Stomach (tissue), 4 donors: ENCODE measurements around the gene PRKCZ.

Source experiments
- EP300 ChIP-seq: sonication (generic); formaldehyde crosslinking; IDR thresholded peaks from one replicate; pipeline ENCODE4 v1.6.1; 2017; ENCODE audit warnings: antibody characterized with exemption
- POLR2AphosphoS5 ChIP-seq, 3 donors: sonication (generic); formaldehyde crosslinking; IDR thresholded peaks; one replicate each; pipeline ENCODE4 v1.6.1; 2016; ENCODE audit warnings: antibody characterized with exemption in 3 of 3
- TF ChIP-seq, protein P1 (sequence below), 7 experiments: fragments of 450-650 bp in 4 of 7; fragments of 200-600 bp in 3 of 7; sonication (generic) in 3 of 7; IDR thresholded peaks; one replicate each; pipeline ENCODE4 v1.5.1; 2016 to 2019; ENCODE audit warnings: antibody characterized with exemption in 7 of 7, control low read depth in 2 of 7, mild to moderate bottlenecking in 1 of 7

DNA sequence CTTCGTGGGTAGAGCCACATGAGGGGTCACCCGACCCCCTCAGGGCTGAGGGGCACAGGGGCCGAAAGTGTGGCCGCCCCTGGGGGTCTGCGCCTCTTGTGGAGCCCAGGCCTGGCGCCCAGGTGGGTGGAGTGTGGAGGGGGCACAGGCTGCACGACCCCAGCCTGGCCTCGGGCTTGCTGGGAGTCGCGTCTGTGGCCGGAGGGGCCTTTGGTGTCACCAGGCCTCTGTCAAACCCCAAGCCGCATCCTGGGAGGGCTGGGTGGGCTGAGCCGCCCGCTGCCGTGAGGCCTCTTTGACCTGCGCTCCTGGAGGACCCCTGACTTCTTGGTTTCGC, 83.6 kb downstream of the PRKCZ start:
- TF ChIP-seq, protein P1, sequence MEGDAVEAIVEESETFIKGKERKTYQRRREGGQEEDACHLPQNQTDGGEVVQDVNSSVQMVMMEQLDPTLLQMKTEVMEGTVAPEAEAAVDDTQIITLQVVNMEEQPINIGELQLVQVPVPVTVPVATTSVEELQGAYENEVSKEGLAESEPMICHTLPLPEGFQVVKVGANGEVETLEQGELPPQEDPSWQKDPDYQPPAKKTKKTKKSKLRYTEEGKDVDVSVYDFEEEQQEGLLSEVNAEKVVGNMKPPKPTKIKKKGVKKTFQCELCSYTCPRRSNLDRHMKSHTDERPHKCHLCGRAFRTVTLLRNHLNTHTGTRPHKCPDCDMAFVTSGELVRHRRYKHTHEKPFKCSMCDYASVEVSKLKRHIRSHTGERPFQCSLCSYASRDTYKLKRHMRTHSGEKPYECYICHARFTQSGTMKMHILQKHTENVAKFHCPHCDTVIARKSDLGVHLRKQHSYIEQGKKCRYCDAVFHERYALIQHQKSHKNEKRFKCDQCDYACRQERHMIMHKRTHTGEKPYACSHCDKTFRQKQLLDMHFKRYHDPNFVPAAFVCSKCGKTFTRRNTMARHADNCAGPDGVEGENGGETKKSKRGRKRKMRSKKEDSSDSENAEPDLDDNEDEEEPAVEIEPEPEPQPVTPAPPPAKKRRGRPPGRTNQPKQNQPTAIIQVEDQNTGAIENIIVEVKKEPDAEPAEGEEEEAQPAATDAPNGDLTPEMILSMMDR (IDR thresholded peaks at IDR 0.05), result no peak
- TF ChIP-seq POLR2AphosphoS5 (IDR thresholded peaks at IDR 0.05) (no peak), EP300 (no peak)
